ENCODE measurements around the gene RAB11FIP3.
A peak's percentile ranks its signal among the peaks of the same experiment; 100 is the strongest.

Gene RAB11FIP3

DNA sequence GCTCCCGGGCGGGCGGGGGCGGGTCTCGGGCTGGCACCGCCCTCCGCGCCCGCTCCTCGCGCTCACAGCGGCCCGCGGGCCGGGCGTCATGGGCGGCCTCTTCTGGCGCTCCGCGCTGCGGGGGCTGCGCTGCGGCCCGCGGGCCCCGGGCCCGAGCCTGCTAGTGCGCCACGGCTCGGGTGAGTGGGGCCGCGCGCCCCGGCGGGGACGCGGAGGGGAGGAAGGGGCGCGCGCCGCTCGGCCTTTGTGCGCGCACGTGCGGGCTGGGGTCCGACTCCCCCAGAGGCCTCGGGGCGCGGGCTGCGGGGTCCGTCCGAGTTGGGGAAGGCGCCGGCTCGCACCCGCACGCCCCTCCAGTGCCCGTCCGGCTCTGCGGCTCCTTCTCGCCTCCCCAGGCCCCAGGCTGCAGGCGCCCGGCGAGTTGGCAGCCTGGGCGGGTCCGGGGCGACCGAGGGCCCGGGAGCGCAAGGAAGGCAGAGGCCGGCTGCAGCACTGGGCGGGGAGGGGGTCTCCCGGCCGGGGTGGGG is 28.3 kb upstream of the RAB11FIP3 start, which contains the start of gene NME4:
Gene NME4 (plus strand): TSS at position 65 of the 527 bp plus-strand sequence. CDS start 24 bp downstream, at position 89.
- H3K9me3 ChIP-seq (ENCODE audit: insufficient read depth, low read depth, low read length), result peaks cover 1% of the 10 kb centered on the region; the same call in 1 of the 2 replicates
- no peak within 1 kb of the TSS for H3K27ac ChIP-seq (ENCODE audit: low read length)
- peak within 1 kb of the TSS; percentile 75 for H3K9ac ChIP-seq (ENCODE audit: low read depth, low read length)
- H3K36me3 ChIP-seq (ENCODE audit: insufficient read depth, low read depth, low read length), result peaks cover 28% of the 10 kb centered on the region
- peak within 1 kb of the TSS; percentile 74 for H3K4me3 ChIP-seq (ENCODE audit: low read length)
- no peaks in the 10 kb centered on the region for H3K27me3 ChIP-seq (ENCODE audit: insufficient read depth, low read length)
- peaks cover 6% of the 10 kb centered on the region; the same call in 1 of the 2 replicates for H3K4me1 ChIP-seq (ENCODE audit: insufficient read depth, low read length)

DNA sequence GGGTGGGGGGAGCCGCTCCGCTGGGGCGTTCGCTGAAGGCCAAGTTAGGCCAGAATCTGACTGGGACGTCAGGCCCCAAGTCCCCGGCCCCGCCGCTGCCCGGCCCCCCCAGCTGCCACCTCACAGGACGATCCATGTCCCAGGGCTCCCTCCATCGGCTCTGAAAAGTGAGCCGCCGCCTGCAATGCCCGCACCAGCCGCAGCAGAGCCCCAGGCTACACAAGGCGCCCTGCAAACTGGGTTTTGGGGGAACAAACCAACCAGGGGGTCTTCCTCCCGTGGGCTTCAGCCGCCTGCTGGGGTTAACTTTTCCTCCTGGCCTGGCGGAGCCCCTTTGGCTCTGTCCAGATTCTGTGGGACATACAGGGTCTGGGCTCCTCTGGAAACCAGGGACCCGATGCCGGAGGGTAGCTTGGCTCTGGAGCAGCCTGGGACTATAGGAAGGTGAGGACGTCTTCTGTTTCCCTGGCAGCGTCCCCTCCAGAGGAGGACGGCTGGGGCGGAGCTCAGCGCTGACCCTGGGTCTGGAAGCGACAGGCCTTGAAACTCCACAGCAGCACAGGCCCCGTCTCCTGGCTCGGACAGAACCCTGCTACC is 27.6 kb upstream of the RAB11FIP3 start:
- Histone ChIP-seq H3K4me1 (ENCODE audit: insufficient read depth, low read length) (peaks cover 6% of the 10 kb centered on the region; the same call in 1 of the 2 replicates), H3K36me3 (ENCODE audit: insufficient read depth, low read depth, low read length) (peaks cover 28% of the 10 kb centered on the region), H3K9me3 (ENCODE audit: insufficient read depth, low read depth, low read length) (no peaks in the 10 kb centered on the region), H3K27me3 (ENCODE audit: insufficient read depth, low read length) (no peaks in the 10 kb centered on the region), H3K4me3 (ENCODE audit: low read length) (peak overlapping the region; percentile 60; the same call in 1 of the 2 replicates), H3K27ac (ENCODE audit: low read length) (no peak overlapping the region), H3K9ac (ENCODE audit: low read depth, low read length) (peak overlapping the region; percentile 48; the same call in 1 of the 2 replicates)

DNA sequence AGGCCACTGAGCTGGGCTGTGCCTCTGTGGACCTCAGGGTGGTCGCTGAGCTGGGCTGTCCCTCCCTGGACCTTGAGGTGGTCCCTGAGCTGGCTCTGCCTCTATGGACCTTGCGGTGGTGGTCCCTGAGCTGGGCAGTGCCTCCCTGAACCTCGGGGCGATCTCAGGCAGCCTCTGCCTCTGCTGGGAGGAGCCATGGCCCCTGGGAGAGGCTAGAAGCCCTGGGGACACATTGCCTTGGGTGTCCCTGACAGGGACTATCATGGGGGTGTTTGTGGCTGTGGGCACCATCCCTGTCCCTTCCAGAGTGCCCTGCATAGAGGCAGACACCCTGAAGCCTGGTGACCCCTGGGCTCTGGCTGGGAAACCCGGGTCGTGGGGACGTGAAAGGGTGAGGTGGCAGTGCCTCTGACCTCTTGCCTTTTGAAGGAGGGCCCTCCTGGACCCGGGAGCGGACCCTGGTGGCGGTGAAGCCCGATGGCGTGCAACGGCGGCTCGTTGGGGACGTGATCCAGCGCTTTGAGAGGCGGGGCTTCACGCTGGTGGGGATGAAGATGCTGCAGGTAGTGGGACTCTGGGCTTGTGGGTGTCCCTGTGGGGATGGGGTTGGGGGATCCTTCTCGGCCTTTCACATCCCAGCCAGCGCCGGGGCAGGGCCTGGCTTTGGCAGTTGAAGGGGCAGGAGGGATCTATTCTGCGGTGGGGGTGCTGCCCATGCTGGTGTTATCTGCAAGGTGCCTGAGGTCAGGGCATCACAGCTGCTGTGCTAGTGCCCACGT is 26.7 kb upstream of the RAB11FIP3 start:
- H3K9me3 ChIP-seq (ENCODE audit: insufficient read depth, low read depth, low read length), result no peaks in the 10 kb centered on the region
- H3K27me3 ChIP-seq (ENCODE audit: insufficient read depth, low read length), result no peaks in the 10 kb centered on the region
- peak overlapping the region; percentile 60; the same call in 1 of the 2 replicates for H3K4me3 ChIP-seq (ENCODE audit: low read length)
- H3K4me1 ChIP-seq (ENCODE audit: insufficient read depth, low read length), result peaks cover 6% of the 10 kb centered on the region; the same call in 1 of the 2 replicates
- no peak overlapping the region for H3K27ac ChIP-seq (ENCODE audit: low read length)
- H3K9ac ChIP-seq (ENCODE audit: low read depth, low read length), result no peak overlapping the region
- H3K36me3 ChIP-seq (ENCODE audit: insufficient read depth, low read depth, low read length), result peaks cover 28% of the 10 kb centered on the region

DNA sequence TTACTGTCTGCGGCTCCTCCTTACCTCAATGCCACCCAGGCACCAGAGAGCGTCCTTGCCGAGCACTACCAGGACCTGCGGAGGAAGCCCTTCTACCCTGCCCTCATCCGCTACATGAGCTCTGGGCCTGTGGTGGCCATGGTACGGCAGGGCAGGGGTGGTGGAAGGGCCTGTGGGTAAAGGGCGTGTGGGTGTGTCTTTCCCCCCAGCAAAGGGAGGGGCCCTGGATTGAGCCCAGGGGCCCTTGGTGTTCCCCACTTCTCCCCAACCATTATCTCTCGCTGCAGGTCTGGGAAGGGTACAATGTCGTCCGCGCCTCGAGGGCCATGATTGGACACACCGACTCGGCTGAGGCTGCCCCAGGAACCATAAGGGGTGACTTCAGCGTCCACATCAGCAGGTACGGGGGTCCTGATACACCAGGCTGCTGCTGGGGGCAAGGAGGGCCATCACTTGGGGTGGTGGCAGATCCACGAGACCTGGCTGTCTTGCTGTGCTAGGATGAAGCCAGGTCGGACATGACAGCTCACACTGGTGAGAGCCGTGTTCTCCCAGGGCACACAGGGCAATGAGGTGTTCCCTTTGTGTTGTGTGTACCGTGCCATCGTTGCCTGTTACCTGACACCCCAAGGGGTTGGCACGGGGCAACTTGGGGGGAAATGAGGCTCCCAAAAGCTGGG is 26.0 kb upstream of the RAB11FIP3 start:
- Histone ChIP-seq H3K9ac (ENCODE audit: low read depth, low read length) (no peak overlapping the region), H3K9me3 (ENCODE audit: insufficient read depth, low read depth, low read length) (no peaks in the 10 kb centered on the region), H3K4me3 (ENCODE audit: low read length) (no peak overlapping the region), H3K4me1 (ENCODE audit: insufficient read depth, low read length) (peaks cover 6% of the 10 kb centered on the region; the same call in 1 of the 2 replicates), H3K27me3 (ENCODE audit: insufficient read depth, low read length) (no peaks in the 10 kb centered on the region), H3K36me3 (ENCODE audit: insufficient read depth, low read depth, low read length) (peaks cover 28% of the 10 kb centered on the region), H3K27ac (ENCODE audit: low read length) (no peak overlapping the region)

DNA sequence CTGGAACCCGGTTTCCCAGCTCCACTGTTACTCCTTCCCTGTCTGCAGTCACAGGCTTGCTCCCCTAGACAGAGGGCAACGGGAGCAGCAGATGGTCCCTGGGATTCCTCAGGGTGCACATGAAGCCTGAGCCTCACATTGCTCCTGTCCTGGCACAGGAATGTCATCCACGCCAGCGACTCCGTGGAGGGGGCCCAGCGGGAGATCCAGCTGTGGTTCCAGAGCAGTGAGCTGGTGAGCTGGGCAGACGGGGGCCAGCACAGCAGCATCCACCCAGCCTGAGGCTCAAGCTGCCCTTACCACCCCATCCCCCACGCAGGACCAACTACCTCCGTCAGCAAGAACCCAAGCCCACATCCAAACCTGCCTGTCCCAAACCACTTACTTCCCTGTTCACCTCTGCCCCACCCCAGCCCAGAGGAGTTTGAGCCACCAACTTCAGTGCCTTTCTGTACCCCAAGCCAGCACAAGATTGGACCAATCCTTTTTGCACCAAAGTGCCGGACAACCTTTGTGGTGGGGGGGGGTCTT is 25.3 kb upstream of the RAB11FIP3 start:
- H3K9ac ChIP-seq (ENCODE audit: low read depth, low read length), result no peak overlapping the region
- H3K9me3 ChIP-seq (ENCODE audit: insufficient read depth, low read depth, low read length), result no peaks in the 10 kb centered on the region
- H3K36me3 ChIP-seq (ENCODE audit: insufficient read depth, low read depth, low read length), result peaks cover 28% of the 10 kb centered on the region
- no peaks in the 10 kb centered on the region for H3K27me3 ChIP-seq (ENCODE audit: insufficient read depth, low read length)
- H3K27ac ChIP-seq (ENCODE audit: low read length), result no peak overlapping the region
- H3K4me1 ChIP-seq (ENCODE audit: insufficient read depth, low read length), result peaks cover 6% of the 10 kb centered on the region; the same call in 1 of the 2 replicates
- no peak overlapping the region for H3K4me3 ChIP-seq (ENCODE audit: low read length)

DNA sequence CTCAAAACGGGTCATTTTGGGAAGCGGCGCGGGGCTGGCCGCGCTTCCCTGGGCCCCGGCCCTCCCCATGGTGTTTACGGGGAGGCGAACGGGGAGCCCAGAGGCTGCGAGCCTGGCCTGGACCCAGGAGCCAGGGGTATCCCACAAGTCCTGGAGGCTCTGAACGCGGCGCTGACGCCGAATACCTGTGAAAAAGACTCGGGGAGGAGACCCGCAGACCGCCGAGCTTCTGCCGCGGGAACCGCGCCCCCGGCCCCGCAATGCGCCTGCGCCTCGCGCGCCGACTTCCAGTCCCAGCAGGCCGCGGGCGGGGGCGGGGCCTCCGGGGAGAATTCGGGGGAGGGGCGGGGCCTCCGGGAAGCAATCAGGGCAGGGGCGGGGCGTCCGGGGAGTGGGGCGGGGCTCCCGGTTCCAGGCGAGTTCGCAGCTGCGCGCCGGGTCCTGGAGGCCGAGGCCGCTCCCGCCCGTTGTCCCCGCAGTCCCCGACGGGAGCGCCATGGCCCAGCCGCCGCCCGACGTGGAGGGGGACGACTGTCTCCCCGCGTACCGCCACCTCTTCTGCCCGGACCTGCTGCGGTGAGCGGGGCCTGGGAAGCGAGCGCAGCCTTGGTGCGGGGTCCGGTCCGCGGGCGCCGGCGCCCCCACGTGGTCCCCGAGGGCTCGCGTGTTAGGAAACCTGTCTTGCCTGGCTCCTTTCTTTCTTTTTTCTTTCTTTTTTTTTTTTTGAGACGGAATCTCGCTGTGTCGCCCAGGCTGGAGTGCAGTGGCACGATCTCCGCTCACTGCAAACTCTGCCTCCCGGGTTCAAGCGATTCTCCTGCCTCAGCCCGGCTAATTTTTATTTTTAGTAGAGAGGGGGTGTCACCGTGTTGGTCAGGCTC is 23.7 kb upstream of the RAB11FIP3 start, which contains the start of gene DECR2:
Gene DECR2 (plus strand): TSS at position 418 of the 881 bp plus-strand sequence. CDS start 79 bp downstream, at position 497.
- Histone ChIP-seq H3K9me3 (ENCODE audit: insufficient read depth, low read depth, low read length) (no peaks in the 10 kb centered on the region), H3K4me1 (ENCODE audit: insufficient read depth, low read length) (no peaks in the 10 kb centered on the region; the same call in 1 of the 2 replicates), H3K27ac (ENCODE audit: low read length) (peak within 1 kb of the TSS; percentile 1), H3K9ac (ENCODE audit: low read depth, low read length) (peak within 1 kb of the TSS; percentile 82), H3K36me3 (ENCODE audit: insufficient read depth, low read depth, low read length) (peaks cover 28% of the 10 kb centered on the region), H3K27me3 (ENCODE audit: insufficient read depth, low read length) (no peaks in the 10 kb centered on the region), H3K4me3 (ENCODE audit: low read length) (peak within 1 kb of the TSS; percentile 74)

DNA sequence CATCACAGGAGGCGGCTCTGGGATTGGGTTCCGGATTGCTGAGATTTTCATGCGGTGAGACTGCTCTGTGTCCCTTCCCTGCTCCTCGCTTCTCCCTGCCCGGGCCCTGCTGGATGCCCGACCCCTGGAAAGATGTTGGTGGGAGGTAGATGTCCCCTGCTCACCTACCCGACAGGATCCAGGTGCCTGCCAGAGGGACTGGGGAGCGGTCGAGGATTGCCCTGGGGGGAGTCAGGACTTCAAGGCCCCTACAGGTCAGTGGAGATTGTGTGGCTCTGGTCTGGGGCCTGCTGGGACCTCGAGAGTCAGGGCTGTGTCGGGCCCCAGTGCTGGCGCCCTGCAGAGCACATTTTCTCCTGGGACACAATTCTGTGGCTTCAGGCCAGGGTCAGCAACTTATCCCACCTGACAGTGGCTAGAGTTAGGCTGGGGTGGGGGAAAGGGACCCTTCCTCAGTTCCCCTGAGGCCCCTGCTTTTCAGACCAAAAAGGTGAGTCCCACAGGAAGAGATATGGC is 20.4 kb upstream of the RAB11FIP3 start:
- H3K9me3 ChIP-seq (ENCODE audit: insufficient read depth, low read depth, low read length), result no peaks in the 10 kb centered on the region
- no peak overlapping the region for H3K9ac ChIP-seq (ENCODE audit: low read depth, low read length)
- no peaks in the 10 kb centered on the region; the same call in 1 of the 2 replicates for H3K4me1 ChIP-seq (ENCODE audit: insufficient read depth, low read length)
- H3K36me3 ChIP-seq (ENCODE audit: insufficient read depth, low read depth, low read length), result peaks cover 7% of the 10 kb centered on the region; the same call in 1 of the 2 replicates
- H3K27me3 ChIP-seq (ENCODE audit: insufficient read depth, low read length), result no peaks in the 10 kb centered on the region
- H3K4me3 ChIP-seq (ENCODE audit: low read length), result no peak overlapping the region
- no peak overlapping the region for H3K27ac ChIP-seq (ENCODE audit: low read length)

DNA sequence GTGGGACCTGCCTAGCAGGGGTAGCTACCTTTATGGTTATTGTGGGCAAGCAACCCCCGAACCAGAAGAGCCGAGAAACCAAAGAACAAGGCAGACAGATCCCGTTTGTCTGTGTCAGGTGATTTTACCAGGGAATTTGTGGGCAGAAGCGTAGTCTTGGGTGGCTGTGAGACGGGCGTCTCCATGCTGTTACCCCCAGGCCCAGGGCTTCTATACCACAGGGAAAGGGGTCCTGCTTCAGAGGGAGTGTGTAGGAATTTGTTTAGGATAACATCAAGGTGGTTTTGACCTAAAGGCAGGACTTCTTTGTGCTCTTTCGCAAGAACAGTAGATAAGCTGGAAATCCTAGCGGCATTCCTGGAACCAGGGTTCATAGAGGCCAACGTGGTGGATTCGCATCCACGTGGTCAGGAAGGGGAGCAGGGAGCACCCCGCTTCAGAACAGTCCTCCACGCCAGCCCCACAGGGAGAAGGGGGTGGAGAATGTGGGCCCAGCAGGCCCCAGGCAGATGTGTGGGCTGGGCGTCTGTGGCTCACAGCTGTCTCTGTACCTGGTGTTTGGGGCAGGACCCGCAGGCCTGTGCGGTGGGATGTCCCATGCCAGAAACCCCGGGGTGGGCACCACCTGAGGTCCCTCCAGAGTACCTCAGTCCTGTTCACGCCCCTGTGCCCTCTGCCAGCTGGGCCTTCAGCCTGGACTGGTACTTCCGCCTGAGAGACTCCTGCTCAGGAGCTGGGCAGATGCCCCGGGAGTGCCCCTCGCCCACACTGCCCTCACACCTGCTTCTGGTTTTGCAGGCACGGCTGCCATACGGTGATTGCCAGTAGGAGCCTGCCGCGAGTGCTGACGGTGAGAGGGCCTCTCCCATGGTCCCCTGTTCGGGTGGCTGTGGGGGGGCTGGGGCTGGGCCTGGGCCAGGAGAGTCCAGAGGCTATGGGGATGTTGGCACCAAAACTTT is 19.6 kb upstream of the RAB11FIP3 start:
- Histone ChIP-seq H3K4me1 (ENCODE audit: insufficient read depth, low read length) (no peaks in the 10 kb centered on the region; the same call in 1 of the 2 replicates), H3K36me3 (ENCODE audit: insufficient read depth, low read depth, low read length) (no peaks in the 10 kb centered on the region), H3K9ac (ENCODE audit: low read depth, low read length) (no peak overlapping the region), H3K27ac (ENCODE audit: low read length) (no peak overlapping the region), H3K27me3 (ENCODE audit: insufficient read depth, low read length) (no peaks in the 10 kb centered on the region), H3K4me3 (ENCODE audit: low read length) (no peak overlapping the region), H3K9me3 (ENCODE audit: insufficient read depth, low read depth, low read length) (no peaks in the 10 kb centered on the region)

DNA sequence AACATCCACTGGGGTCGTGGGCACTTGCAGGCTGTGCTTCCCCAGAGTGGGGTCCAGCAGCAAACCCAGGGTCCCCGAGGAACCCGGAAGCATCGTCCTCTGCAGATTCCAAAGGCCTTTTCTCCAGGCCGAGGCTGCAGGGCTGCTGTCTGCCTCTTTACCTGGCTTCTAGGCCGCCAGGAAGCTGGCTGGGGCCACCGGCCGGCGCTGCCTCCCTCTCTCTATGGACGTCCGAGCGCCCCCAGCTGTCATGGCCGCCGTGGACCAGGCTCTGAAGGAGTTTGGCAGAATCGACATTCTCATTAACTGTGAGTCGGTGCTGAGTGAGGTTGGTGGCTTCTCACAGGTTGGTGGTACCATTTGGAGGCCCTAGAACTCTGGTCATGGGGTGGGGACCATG is 18.2 kb upstream of the RAB11FIP3 start:
- H3K27ac ChIP-seq (ENCODE audit: low read length), result no peak overlapping the region
- H3K9me3 ChIP-seq (ENCODE audit: insufficient read depth, low read depth, low read length), result no peaks in the 10 kb centered on the region
- H3K9ac ChIP-seq (ENCODE audit: low read depth, low read length), result no peak overlapping the region
- H3K36me3 ChIP-seq (ENCODE audit: insufficient read depth, low read depth, low read length), result 0 out of 2 replicates have a peak, but pooled peaks cover 5% of the 10 kb centered on the region
- H3K4me1 ChIP-seq (ENCODE audit: insufficient read depth, low read length), result no peaks in the 10 kb centered on the region
- no peak overlapping the region for H3K4me3 ChIP-seq (ENCODE audit: low read length)
- H3K27me3 ChIP-seq (ENCODE audit: insufficient read depth, low read length), result no peaks in the 10 kb centered on the region
